HCT116 (cell line): ENCODE measurements around the gene COMMD9. TPM values are rescaled to one million over a fixed set of nuclear protein-coding genes. Genes with fewer than 3 reads are reported as not detected.

ENCODE experiments used
- ATAC-seq: fragments of 200-7000 bp; cut with Tn5 transposase; 2 replicates; pipeline ENCODE4 v1.9.1; 2020; ENCODE audit warnings: mild to moderate bottlenecking, moderate library complexity
- BruUV-seq: library from RNA; stranded (reverse); fragments of 400-500 nt; replicated peaks from 2 replicates; lab custom pipeline; 2021; lab: Mats Ljungman, UMichigan
- CTCF ChIA-PET: fragments of 300-600 bp; sonication (Branson Sonifier 250); formaldehyde crosslinking; loops from one replicate; lab custom pipeline; 2021; ENCODE audit warnings: antibody characterized with exemption; lab: Charles Lee
- POLR2A ChIA-PET: fragments of 300-600, 350-600 bp; sonication (Branson Sonifier 250); formaldehyde crosslinking; loops from one replicate; lab custom pipeline; 2021; ENCODE audit warnings: antibody characterized with exemption; lab: Charles Lee
- RAD21 ChIA-PET, 2 experiments: fragments of 300-600 bp; sonication (Branson Sonifier 250); formaldehyde crosslinking; loops; one replicate each; lab custom pipeline; 2023; ENCODE audit warnings: low total read pairs in 2 of 2; ENCODE audit not compliant: uncharacterized antibody in 2 of 2, unreplicated experiment in 2 of 2, low non-redundant PET in 1 of 2; lab: Charles Lee
- DNase-seq: peaks from one replicate; pipeline ENCODE4 v3.0.0-alpha.2; 2010; ENCODE audit warnings: low read depth, low spot score
- H2AFZ ChIP-seq: fragments of 200-600 bp; shearing (Covaris generic), sonication (generic); 2 replicates; pipeline ENCODE4 v1.6.1; 2017; ENCODE audit warnings: low read depth, mixed run types, mixed read lengths, antibody characterized with exemption, low read length; ENCODE audit not compliant: poor library complexity, severe bottlenecking
- H3K27ac ChIP-seq: 2 replicates; pipeline ENCODE4 v1.5.1; 2012; ENCODE audit warnings: low read depth, low read length
- H3K27me3 ChIP-seq: fragments of 200-600 bp; sonication (generic); 2 replicates; pipeline ENCODE4 v1.6.1; 2016; ENCODE audit warnings: mixed run types, low read length, mixed read lengths; ENCODE audit not compliant: insufficient read depth
- H3K36me3 ChIP-seq, 2 experiments: fragments of 200-500 bp in 1 of 2; fragments of 200-600 bp in 1 of 2; sonication (Bioruptor generic) in 1 of 2; sonication (generic) in 1 of 2; 2 replicates each; pipeline versions ENCODE4 v1.5.1 to v1.6.1; 2014 to 2016; ENCODE audit warnings: low read length in 2 of 2, inconsistent platforms in 1 of 2, mixed read lengths in 1 of 2, mixed run types in 1 of 2; ENCODE audit not compliant: insufficient read depth in 2 of 2, control insufficient read depth in 1 of 2
- H3K4me1 ChIP-seq, 2 experiments: fragments of 200-600 bp in 1 of 2; sonication (generic) in 1 of 2; 2 replicates each; pipeline versions ENCODE4 v1.5.1 to v1.6.1; 2012 to 2017; ENCODE audit warnings: low read length in 2 of 2, inconsistent platforms in 1 of 2, mild to moderate bottlenecking in 1 of 2, mixed read lengths in 1 of 2, mixed run types in 1 of 2, moderate library complexity in 1 of 2; ENCODE audit not compliant: insufficient read depth in 2 of 2, control insufficient read depth in 1 of 2
- H3K4me2 ChIP-seq: fragments of 200-600 bp; sonication (generic); 2 replicates; pipeline ENCODE4 v1.6.1; 2017; ENCODE audit warnings: mixed run types, low read length, mixed read lengths
- H3K4me3 ChIP-seq, 2 experiments: fragments of 200-600 bp in 1 of 2; sonication (generic) in 1 of 2; replicated peaks in 1 of 2; 2 replicates each; pipeline ENCODE4 v1.5.1; 2011 to 2016; ENCODE audit warnings: low read length in 2 of 2, control low read depth in 1 of 2, low read depth in 1 of 2, mild to moderate bottlenecking in 1 of 2, mixed read lengths in 1 of 2, mixed run types in 1 of 2
- H3K79me2 ChIP-seq: fragments of 200-600 bp; sonication (generic); 2 replicates; pipeline ENCODE4 v1.6.1; 2017; ENCODE audit warnings: mild to moderate bottlenecking, mixed run types, low read length, moderate library complexity, mixed read lengths; ENCODE audit not compliant: insufficient read depth
- H3K9ac ChIP-seq: fragments of 200-600 bp; sonication (generic); 2 replicates; pipeline ENCODE4 v1.6.1; 2016; ENCODE audit warnings: low read length, mixed read lengths
- H3K9me2 ChIP-seq: fragments of 200-600 bp; sonication (generic), shearing (Covaris generic); 2 replicates; pipeline ENCODE4 v1.6.1; 2017; ENCODE audit warnings: mixed run types, mild to moderate bottlenecking, moderate library complexity; ENCODE audit not compliant: insufficient read depth
- H3K9me3 ChIP-seq, 2 experiments: fragments of 200-500 bp in 1 of 2; fragments of 200-600 bp in 1 of 2; sonication (Bioruptor generic) in 1 of 2; sonication (generic) in 1 of 2; 2 replicates each; pipeline ENCODE4 v1.6.1; 2014 to 2017; ENCODE audit warnings: low read length in 2 of 2, mixed read lengths in 2 of 2, inconsistent platforms in 1 of 2, low read depth in 1 of 2, mild to moderate bottlenecking in 1 of 2, mixed run types in 1 of 2, moderate library complexity in 1 of 2; ENCODE audit not compliant: control insufficient read depth in 1 of 2, insufficient read depth in 1 of 2
- H4K20me1 ChIP-seq: fragments of 200-600 bp; sonication (generic), shearing (Covaris generic); 2 replicates; pipeline ENCODE4 v1.6.1; 2017; ENCODE audit warnings: mixed run types, mild to moderate bottlenecking, moderate library complexity; ENCODE audit not compliant: insufficient read depth
- CBX3 ChIP-seq: IDR thresholded peaks from 2 replicates; pipeline ENCODE4 v1.6.1; 2012; ENCODE audit warnings: low read depth
- CEBPB ChIP-seq: IDR thresholded peaks from 2 replicates; pipeline ENCODE4 v1.6.1; 2012; ENCODE audit warnings: low read depth
- CTCF ChIP-seq, 3 experiments: fragments of 200-600 bp in 1 of 3; sonication (generic) in 1 of 3; IDR thresholded peaks in 2 of 3; conservative IDR thresholded peaks in 1 of 3; 2 replicates each; pipeline ENCODE4 v1.5.1; 2012 to 2017; ENCODE audit warnings: low read depth in 2 of 3, low read length in 2 of 3, antibody characterized with exemption in 1 of 3, borderline replicate concordance in 1 of 3, control low read depth in 1 of 3, mild to moderate bottlenecking in 1 of 3, mixed read lengths in 1 of 3, mixed run types in 1 of 3, moderate library complexity in 1 of 3; ENCODE audit not compliant: insufficient read depth in 1 of 3
- ELF1 ChIP-seq: IDR thresholded peaks from 2 replicates; pipeline ENCODE4 v1.6.1; 2012; ENCODE audit warnings: low read depth, borderline replicate concordance
- EZH2 ChIP-seq: fragments of 200-600 bp; sonication (generic); IDR thresholded peaks from 2 replicates; pipeline ENCODE4 v1.6.1; 2017; ENCODE audit warnings: antibody characterized with exemption, mixed run types
- EZH2phosphoT487 ChIP-seq: fragments of 200-600 bp; IDR thresholded peaks from 2 replicates; pipeline ENCODE4 v1.6.1; 2018; ENCODE audit warnings: antibody characterized with exemption, borderline replicate concordance
- FOSL1 ChIP-seq: IDR thresholded peaks from 2 replicates; pipeline ENCODE4 v1.6.1; 2012; ENCODE audit warnings: low read depth
- JUND ChIP-seq: IDR thresholded peaks from 2 replicates; pipeline ENCODE4 v1.6.1; 2012
- MAX ChIP-seq: IDR thresholded peaks from 2 replicates; pipeline ENCODE4 v1.6.1; 2012
- RAD21 ChIP-seq: IDR thresholded peaks from 2 replicates; pipeline ENCODE4 v1.6.1; 2012; ENCODE audit warnings: low read depth, mild to moderate bottlenecking
- SIN3A ChIP-seq: IDR thresholded peaks from 2 replicates; pipeline ENCODE4 v1.6.1; 2012; ENCODE audit warnings: low read depth
- SRF ChIP-seq: IDR thresholded peaks from 2 replicates; pipeline ENCODE4 v1.6.1; 2012; ENCODE audit warnings: low read depth
- TCF7L2 ChIP-seq: IDR thresholded peaks from 2 replicates; pipeline ENCODE4 v1.7.0; 2011; ENCODE audit warnings: borderline replicate concordance, inconsistent platforms; ENCODE audit not compliant: insufficient read depth, insufficient read length; ENCODE audit errors: extremely low read depth
- YY1 ChIP-seq: IDR thresholded peaks from 2 replicates; pipeline ENCODE4 v1.6.1; 2011; ENCODE audit warnings: low read length, low read depth, moderate library complexity, mild to moderate bottlenecking; ENCODE audit not compliant: insufficient replicate concordance; ENCODE audit errors: extremely low read depth
- ZBTB33 ChIP-seq: IDR thresholded peaks from 2 replicates; pipeline ENCODE4 v1.6.1; 2011; ENCODE audit warnings: mild to moderate bottlenecking, low read length, moderate library complexity; ENCODE audit not compliant: insufficient replicate concordance; ENCODE audit errors: extremely low read depth
- ZNF274 ChIP-seq: fragments of 200-500 bp; sonication (Bioruptor generic); IDR thresholded peaks from 2 replicates; pipeline ENCODE4 v1.6.1; 2014; ENCODE audit warnings: mild to moderate bottlenecking, low read depth, low read length, inconsistent platforms
- intact Hi-C: fragments of 100-400 bp; cut with micrococcal nuclease; formaldehyde crosslinking; loops from 2 replicates; pipeline ENCODE4 v1.10.0; 2022
- total RNA-seq: library from RNA; stranded (reverse); gene quantifications from one replicate; pipeline ENCODE4 v1.2.1, GENCODE V29; 2021; ENCODE audit not compliant: unreplicated experiment
- TF ChIP-seq, protein P1 (sequence below): IDR thresholded peaks from 2 replicates; pipeline ENCODE4 v1.6.1; 2012; ENCODE audit warnings: low read depth

The COMMD9 gene
- total RNA-seq, 1 experiment from 2014 or later, result 33.3 TPM

DNA sequence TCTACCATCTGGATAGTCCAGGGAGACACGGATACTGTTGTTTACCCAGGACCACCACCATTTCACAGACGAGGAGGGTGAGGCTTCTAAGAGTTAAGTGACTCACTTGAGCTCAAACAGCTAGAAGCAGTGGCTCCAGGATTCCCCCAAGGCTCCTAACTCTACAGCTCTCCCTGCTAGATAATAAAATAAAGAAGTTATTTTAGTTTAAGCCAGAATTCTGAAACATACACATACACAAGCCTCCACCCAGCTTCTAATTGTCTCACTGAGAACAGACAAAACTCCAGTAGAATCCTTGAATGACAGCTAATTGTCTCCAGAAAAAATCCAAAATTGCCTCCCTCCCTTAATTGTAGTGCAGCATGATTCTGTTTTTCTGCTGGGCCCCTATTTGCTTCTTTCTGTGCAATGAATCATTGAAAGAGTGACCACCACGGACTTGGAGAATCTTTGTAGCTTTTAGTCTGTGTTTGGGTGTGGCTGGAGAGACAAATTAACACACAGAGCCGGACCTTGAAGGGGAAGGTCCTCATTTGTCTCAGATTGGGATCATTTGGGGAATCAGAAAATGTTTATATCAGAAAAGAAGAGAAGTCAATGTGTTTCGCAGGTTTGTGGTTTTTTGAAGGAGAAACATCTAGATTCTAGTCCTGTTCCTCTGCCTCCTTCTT is 64.9 kb downstream of the COMMD9 start:
- ATAC-seq (no peak), DNase-seq (no peak)
- CTCF ChIA-PET, result no interaction called here
- Histone ChIP-seq H3K79me2 (no peaks in the 10 kb centered on the region), H3K27me3 (no peaks in the 10 kb centered on the region), H2AFZ (no peak overlapping the region), H4K20me1 (no peaks in the 10 kb centered on the region), H3K4me2 (no peak overlapping the region), H3K4me1 (peaks cover 3 to 9% of the 10 kb centered on the region in 2 experiments; a peak in 3 of 4 replicates), H3K9ac (no peak overlapping the region), H3K4me3 (no peak overlapping the region), H3K9me2 (no peaks in the 10 kb centered on the region), H3K9me3 (peaks cover 0 to 4% of the 10 kb centered on the region in 2 experiments; a peak in 1 of 4 replicates), H3K27ac (no peak overlapping the region), H3K36me3 (no peaks in the 10 kb centered on the region)
- BruUV-seq, result no TSS peak
- POLR2A ChIA-PET, result no interaction called here
- RAD21 ChIA-PET, result no interaction called here
- TF ChIP-seq TCF7L2 (no peak), RAD21 (no peak), ELF1 (no peak), EZH2 (no peak), ZNF274 (no peak), CEBPB (no peak), CTCF (IDR thresholded peaks at IDR 0.05 in 2 of 3, conservative IDR thresholded peaks at IDR 0.05 in 1 of 3; ENCODE audit: borderline replicate concordance in 1 of 3, insufficient read depth in 1 of 3, low read depth in 2 of 3, low read length in 2 of 3) (no peak), EZH2phosphoT487 (no peak), CBX3 (no peak), YY1 (no peak), MAX (no peak), ZBTB33 (no peak), FOSL1 (no peak), SIN3A (no peak), JUND (no peak), SRF (no peak)
- TF ChIP-seq, protein P1, sequence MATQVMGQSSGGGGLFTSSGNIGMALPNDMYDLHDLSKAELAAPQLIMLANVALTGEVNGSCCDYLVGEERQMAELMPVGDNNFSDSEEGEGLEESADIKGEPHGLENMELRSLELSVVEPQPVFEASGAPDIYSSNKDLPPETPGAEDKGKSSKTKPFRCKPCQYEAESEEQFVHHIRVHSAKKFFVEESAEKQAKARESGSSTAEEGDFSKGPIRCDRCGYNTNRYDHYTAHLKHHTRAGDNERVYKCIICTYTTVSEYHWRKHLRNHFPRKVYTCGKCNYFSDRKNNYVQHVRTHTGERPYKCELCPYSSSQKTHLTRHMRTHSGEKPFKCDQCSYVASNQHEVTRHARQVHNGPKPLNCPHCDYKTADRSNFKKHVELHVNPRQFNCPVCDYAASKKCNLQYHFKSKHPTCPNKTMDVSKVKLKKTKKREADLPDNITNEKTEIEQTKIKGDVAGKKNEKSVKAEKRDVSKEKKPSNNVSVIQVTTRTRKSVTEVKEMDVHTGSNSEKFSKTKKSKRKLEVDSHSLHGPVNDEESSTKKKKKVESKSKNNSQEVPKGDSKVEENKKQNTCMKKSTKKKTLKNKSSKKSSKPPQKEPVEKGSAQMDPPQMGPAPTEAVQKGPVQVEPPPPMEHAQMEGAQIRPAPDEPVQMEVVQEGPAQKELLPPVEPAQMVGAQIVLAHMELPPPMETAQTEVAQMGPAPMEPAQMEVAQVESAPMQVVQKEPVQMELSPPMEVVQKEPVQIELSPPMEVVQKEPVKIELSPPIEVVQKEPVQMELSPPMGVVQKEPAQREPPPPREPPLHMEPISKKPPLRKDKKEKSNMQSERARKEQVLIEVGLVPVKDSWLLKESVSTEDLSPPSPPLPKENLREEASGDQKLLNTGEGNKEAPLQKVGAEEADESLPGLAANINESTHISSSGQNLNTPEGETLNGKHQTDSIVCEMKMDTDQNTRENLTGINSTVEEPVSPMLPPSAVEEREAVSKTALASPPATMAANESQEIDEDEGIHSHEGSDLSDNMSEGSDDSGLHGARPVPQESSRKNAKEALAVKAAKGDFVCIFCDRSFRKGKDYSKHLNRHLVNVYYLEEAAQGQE, result no peak
- intact Hi-C loops, result no loop called here
